ENCODE results near the gene JAZF1.

Gene JAZF1

DNA sequence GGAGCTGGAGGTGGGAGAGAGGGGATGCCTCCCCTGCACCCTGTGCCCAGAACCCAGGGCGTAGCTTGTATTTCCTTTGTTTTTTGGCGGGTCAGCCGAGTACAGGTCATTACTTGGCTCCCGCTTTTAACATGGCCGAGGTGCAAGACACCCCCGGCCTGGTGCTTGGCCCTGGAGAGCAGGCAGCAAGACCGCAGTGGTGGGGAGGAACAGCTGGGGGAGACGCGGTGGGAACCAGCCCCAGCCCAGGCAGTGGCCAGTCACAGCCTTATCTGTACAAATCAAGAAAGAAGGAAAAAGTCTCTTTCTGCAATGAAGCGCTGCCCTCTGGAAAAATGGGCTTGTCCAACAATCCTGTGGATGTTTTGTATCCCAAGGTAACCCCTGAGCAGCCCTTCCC, 341.5 kb downstream of the JAZF1 start:
- Histone ChIP-seq H3K36me3 (replicated peaks) (peaks cover 5% of the 10 kb centered on the region), H3K27ac (no peak overlapping the region), H3K27me3 (replicated peaks) (no peaks in the 10 kb centered on the region), H3K4me3 (ENCODE audit: low read depth, low read length) (no peak overlapping the region)
- in situ Hi-C loops (cut with HindIII; ENCODE audit: low pct_ligation_motif_present, low sequenced_read_pairs) = no loop called here
- TF ChIP-seq, protein P1, sequence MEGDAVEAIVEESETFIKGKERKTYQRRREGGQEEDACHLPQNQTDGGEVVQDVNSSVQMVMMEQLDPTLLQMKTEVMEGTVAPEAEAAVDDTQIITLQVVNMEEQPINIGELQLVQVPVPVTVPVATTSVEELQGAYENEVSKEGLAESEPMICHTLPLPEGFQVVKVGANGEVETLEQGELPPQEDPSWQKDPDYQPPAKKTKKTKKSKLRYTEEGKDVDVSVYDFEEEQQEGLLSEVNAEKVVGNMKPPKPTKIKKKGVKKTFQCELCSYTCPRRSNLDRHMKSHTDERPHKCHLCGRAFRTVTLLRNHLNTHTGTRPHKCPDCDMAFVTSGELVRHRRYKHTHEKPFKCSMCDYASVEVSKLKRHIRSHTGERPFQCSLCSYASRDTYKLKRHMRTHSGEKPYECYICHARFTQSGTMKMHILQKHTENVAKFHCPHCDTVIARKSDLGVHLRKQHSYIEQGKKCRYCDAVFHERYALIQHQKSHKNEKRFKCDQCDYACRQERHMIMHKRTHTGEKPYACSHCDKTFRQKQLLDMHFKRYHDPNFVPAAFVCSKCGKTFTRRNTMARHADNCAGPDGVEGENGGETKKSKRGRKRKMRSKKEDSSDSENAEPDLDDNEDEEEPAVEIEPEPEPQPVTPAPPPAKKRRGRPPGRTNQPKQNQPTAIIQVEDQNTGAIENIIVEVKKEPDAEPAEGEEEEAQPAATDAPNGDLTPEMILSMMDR (IDR thresholded peaks at IDR 0.05; ENCODE audit: low read depth, low read length, missing control alignments) = no peak
- no peak for DNase-seq

- Histone ChIP-seq H3K4me3 (ENCODE audit: low read depth, low read length) (no peak overlapping the region), H3K36me3 (replicated peaks) (peaks cover 8% of the 10 kb centered on the region), H3K27me3 (replicated peaks) (no peaks in the 10 kb centered on the region), H3K27ac (no peak overlapping the region)
- DNase-seq = no peak
- TF ChIP-seq, protein P1 (IDR thresholded peaks at IDR 0.05; ENCODE audit: low read depth, low read length, missing control alignments) = no peak
- in situ Hi-C loops (cut with HindIII; ENCODE audit: low pct_ligation_motif_present, low sequenced_read_pairs) = no loop called here
These were observed 344.1 kb downstream of the JAZF1 start for GRCh38 chr7:27836536-27836935.

DNA sequence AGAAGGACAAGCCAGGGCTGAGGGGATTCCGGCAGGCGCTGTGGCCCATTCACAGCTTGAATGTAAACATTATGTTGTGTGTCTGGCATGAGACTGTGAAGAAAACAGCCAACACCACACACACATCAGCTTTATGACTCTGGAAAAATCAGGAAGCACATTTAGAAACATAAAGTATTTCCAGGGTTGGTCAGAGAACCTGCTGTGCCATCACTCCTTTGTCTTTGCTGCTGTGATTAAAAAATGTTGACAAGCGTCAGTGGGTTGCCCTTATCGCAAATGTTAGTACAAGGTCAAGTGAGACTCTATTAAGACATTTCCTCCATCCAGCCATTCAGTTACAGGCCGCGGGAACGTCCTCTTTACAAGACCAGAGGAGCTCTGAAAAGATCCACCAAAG, 345.2 kb downstream of the JAZF1 start:
- Histone ChIP-seq H3K4me3 (ENCODE audit: low read depth, low read length) (no peak overlapping the region), H3K36me3 (replicated peaks) (peaks cover 5% of the 10 kb centered on the region), H3K27me3 (replicated peaks) (no peaks in the 10 kb centered on the region), H3K27ac (no peak overlapping the region)
- DNase-seq = peak; percentile 46
- TF ChIP-seq, protein P1 (IDR thresholded peaks at IDR 0.05; ENCODE audit: low read depth, low read length, missing control alignments) = no peak
- in situ Hi-C loops (cut with HindIII; ENCODE audit: low pct_ligation_motif_present, low sequenced_read_pairs) = no loop called here

DNA sequence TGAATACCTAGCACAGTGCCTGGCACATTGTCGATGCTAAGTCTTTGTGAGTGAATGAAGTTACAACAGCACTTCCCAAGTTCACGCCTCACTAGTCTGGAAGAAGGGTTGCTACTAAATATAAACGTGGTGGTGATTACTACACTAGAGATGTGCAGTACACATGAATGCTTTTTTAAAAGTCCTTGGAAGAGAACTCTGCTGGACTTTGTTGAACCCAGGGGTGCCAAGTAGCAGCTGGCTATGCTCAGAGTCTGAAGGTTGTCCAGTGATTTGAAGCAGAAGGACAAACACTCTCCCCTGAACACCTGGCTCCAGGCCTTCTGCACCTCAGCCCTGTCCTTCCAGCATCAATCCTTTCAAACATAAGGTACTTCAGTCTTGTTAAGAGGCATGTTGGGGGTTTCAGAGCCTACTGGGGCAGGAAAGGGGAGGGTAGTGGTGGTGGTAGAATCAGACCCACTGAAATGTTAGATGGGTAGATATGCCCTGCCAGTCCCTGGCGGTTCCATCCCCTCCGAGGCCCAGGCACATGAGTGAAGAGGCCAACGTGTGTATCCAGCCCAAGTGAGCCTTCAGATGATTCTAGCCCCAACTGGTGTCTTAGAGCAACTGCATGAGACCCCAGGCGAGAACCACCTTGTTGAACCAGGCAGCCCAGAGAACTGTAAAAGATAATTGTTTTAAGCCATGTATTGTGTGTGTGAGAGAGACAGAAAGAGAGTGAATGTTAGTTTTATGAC, 346.2 kb downstream of the JAZF1 start:
- no peaks in the 10 kb centered on the region for H3K27me3 ChIP-seq (replicated peaks)
- H3K4me3 ChIP-seq (ENCODE audit: low read depth, low read length) = no peak overlapping the region
- TF ChIP-seq, protein P1 (IDR thresholded peaks at IDR 0.05; ENCODE audit: low read depth, low read length, missing control alignments) = no peak
- H3K27ac ChIP-seq = no peak overlapping the region
- in situ Hi-C loops (cut with HindIII; ENCODE audit: low pct_ligation_motif_present, low sequenced_read_pairs) = no loop called here
- peaks cover 4% of the 10 kb centered on the region for H3K36me3 ChIP-seq (replicated peaks)
- no peak for DNase-seq

GRCh38 chr7:27826357-27826756, 354.2 kb downstream of the JAZF1 start:
- no peak for DNase-seq
- no peak overlapping the region for H3K4me3 ChIP-seq (ENCODE audit: low read depth, low read length)
- in situ Hi-C loops (cut with HindIII; ENCODE audit: low pct_ligation_motif_present, low sequenced_read_pairs) = no loop called here
- no peaks in the 10 kb centered on the region for H3K27me3 ChIP-seq (replicated peaks)
- TF ChIP-seq, protein P1 (IDR thresholded peaks at IDR 0.05; ENCODE audit: low read depth, low read length, missing control alignments) = no peak
- H3K27ac ChIP-seq = no peak overlapping the region
- H3K36me3 ChIP-seq (replicated peaks) = no peaks in the 10 kb centered on the region

- in situ Hi-C loops (cut with HindIII; ENCODE audit: low pct_ligation_motif_present, low sequenced_read_pairs) = no loop called here
- DNase-seq = no peak
- Histone ChIP-seq H3K36me3 (replicated peaks) (no peaks in the 10 kb centered on the region), H3K27me3 (replicated peaks) (no peaks in the 10 kb centered on the region), H3K4me3 (ENCODE audit: low read depth, low read length) (no peak overlapping the region), H3K27ac (no peak overlapping the region)
- TF ChIP-seq, protein P1 (IDR thresholded peaks at IDR 0.05; ENCODE audit: low read depth, low read length, missing control alignments) = no peak
These were observed 354.7 kb downstream of the JAZF1 start for GRCh38 chr7:27825891-27826290.

All from brain microvascular endothelial cell (primary cell).